Transverse colon (tissue), 4 donors: ENCODE data around the gene CNTN5.

Source experiments
- EP300 ChIP-seq: sonication (generic); formaldehyde crosslinking; IDR thresholded peaks from one replicate; pipeline ENCODE4 v1.6.1; 2017; ENCODE audit warnings: antibody characterized with exemption, low read depth
- POLR2A ChIP-seq: fragments of 450-650 bp; IDR thresholded peaks from one replicate; pipeline ENCODE4 v1.6.1; 2016; ENCODE audit warnings: antibody characterized with exemption, mild to moderate bottlenecking, moderate library complexity
- POLR2AphosphoS5 ChIP-seq, 3 donors: sonication (generic); formaldehyde crosslinking; IDR thresholded peaks; one replicate each; pipeline ENCODE4 v1.6.1; 2016; ENCODE audit warnings: antibody characterized with exemption in 3 of 3
- TF ChIP-seq, protein P1 (sequence below), 5 experiments: fragments of 200-600 bp in 3 of 5; fragments of 450-650 bp in 2 of 5; sonication (generic) in 3 of 5; IDR thresholded peaks; 1 replicate in 2 of 5; 2 replicates in 3 of 5; pipeline ENCODE4 v1.5.1; 2016 to 2017; ENCODE audit warnings: antibody characterized with exemption in 5 of 5, inconsistent platforms in 3 of 5, mild to moderate bottlenecking in 2 of 5, moderate library complexity in 1 of 5

DNA sequence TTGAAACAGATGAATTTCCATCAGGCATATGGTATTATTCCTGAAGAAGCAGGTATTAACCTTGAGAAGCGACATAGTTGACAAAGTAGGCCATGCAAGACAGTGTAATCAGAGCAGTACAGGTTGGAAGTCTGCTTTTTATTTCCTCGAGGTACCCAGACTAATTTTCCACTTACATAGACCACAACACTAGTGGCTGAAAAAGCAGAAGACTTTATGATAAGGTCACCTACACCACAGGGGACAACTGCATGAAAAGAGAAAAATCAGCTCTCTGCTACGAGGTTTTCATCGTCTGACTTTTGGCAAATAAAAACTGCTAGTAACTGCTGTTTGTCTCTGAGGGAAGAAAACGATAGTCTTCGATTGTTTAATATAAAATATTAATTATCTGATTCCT lies 77.5 kb downstream of the CNTN5 start:
- TF ChIP-seq POLR2A (no peak), POLR2AphosphoS5 (IDR thresholded peaks at IDR 0.05) (no peak), EP300 (no peak)
- TF ChIP-seq, protein P1, sequence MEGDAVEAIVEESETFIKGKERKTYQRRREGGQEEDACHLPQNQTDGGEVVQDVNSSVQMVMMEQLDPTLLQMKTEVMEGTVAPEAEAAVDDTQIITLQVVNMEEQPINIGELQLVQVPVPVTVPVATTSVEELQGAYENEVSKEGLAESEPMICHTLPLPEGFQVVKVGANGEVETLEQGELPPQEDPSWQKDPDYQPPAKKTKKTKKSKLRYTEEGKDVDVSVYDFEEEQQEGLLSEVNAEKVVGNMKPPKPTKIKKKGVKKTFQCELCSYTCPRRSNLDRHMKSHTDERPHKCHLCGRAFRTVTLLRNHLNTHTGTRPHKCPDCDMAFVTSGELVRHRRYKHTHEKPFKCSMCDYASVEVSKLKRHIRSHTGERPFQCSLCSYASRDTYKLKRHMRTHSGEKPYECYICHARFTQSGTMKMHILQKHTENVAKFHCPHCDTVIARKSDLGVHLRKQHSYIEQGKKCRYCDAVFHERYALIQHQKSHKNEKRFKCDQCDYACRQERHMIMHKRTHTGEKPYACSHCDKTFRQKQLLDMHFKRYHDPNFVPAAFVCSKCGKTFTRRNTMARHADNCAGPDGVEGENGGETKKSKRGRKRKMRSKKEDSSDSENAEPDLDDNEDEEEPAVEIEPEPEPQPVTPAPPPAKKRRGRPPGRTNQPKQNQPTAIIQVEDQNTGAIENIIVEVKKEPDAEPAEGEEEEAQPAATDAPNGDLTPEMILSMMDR (IDR thresholded peaks at IDR 0.05), result no peak
